Anterior cingulate cortex (tissue), 58 donors: ENCODE results near the gene EYA4.
"Not testable (repeated sequence)": the region's sequence is repeated elsewhere in the genome, so short reads cannot be mapped to it uniquely, and the experiment has no call there.

Source experiments
- DNase-seq, 58 donors: peaks; one replicate each; lab custom pipeline; 2025; lab: John Stamatoyannopoulos, UW

EYA4 gene

DNA sequence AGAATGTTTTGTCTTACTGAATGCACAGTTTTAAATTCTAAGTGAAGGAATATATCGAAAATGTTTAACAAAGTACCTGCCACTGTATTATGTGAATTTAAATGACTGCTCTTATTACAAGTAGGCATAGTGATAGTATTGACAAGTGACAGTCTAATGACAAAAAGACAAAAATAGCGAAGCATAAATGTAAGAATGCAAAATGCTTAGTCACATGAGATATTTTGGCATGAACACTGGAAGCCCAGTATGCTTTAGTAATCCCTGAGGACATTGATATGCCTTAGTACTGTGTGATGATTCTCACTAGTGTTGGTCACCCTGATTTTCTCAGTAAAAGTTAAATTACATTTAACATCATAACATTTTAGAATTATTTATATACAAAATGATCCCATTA lies 153.5 kb downstream of the EYA4 start:
- DNase-seq = no peak

DNA sequence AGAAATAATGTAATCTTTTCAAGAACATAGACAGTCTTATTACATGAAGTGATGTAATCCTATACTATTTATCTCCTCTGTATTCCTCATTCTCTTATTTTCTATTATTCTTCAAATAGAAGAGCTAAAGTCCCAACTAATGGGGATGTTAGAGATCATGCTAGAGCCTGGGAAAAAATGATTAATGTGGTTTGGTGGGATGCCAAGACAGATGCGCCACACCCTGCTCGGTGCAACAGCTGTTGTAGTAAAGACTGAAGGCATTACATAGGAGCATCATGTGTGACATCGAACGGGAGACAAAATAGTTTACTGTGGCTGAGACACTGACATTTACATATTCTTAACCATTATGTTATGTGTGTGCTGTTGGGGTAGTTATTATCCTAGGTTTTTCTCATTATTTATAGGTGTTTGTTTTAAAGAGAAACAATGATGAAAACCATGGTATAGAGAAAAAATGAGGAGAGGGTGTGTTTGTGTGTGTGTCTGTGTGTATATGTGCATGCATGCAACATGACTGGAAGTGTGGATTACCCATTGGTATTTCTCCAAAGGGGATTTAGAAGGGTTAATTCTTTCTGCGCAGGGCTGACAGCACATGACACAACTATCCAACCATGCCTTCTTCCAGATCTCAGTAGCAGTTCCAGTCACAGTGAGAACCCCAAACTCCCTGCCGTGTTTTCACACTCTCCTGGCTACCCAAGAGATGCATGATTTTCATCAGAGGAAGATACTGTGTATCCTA lies 155.3 kb downstream of the EYA4 start:
- no peak for DNase-seq

DNA sequence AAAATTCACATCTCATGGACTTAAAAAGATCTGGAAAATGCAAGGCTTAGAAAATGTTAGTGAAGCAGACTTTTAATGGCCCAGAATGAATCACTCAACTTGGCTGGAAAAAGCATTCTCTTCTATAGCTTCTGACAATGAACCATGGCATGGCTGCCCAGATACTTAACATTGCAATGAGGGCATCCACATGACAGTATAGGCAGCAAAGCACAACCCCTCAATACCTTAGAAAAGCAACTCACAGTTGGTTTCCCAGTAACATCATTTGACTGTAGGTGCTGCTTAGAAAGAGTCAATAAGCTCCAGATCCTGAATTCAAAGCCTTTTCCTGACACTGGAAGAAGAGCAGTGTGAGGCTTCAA lies 155.8 kb downstream of the EYA4 start:
- DNase-seq = no peak

DNA sequence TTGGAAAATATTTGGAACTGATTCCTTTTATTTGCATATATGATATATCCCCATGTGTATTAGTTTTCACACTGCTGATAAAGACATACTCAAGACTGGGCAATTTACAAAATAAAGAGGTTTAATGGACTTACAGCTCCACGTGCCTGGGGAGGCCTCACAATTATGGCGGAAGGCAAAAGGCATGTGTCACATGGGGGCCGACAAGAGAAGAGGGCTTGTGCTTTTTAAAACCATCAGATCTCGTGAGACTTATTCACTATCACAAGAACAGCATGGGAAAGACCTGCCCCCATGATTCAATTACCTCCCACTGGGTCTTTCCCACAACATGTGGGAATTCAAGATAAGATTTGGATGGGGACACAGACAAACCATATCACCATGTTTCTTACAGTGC lies 156.4 kb downstream of the EYA4 start:
- DNase-seq = not testable (repeated sequence)

DNA sequence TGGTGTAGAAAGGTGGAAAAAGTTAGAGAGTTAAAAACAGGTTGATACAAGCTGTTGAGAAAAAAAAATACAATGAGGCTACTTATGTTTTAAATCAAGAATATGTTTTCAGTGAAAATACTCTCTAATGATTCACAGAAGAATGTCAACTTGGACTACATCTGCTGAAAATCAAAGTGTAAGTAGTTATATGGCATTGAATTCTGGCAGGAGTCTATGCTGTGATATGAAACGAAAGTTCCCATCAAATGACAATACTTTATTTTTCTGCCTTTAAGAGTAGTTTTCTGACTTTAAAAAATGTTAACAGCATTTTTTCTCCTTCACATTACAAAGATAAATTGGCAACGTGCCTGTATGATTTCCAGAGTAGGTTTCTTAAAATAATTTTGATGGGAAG lies 158.3 kb downstream of the EYA4 start:
- DNase-seq = no peak

DNA sequence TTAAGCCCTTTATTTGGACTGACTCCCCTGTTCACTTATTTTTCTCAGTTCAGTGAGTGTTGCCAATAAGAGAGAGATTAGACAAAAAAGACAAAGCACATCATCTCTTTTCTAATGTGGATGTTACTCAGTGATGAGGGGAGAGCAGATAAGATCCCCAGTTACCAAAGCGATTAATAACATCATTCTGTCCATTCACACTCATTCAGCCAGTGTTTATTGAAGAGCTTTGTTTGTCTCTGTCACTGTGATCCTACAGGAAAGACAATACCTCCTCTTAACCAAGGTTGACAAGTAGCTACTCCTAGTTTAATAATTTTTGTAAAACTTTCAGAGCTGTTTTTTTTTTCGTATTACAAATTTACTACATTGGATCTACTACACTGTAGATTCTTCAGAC lies 163.0 kb downstream of the EYA4 start:
- no peak for DNase-seq

DNA sequence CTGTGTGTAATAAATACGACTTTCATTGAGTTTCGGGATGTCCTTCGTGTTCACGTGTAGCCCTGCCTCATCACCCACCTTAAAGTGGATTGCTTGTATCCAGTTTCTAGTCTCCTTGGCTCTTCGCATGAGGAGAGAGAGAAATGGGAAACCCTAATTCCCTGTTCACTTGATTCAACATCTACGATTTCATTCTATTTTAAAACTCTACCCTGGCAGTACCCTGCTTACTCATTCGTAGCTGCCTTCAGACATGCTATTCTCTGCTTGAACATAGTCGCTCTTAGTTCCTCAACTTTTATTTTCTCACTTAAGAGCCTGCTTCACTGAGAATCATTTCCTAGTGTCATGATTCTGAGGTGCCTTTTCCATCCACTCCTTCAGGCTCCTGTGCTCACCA lies 163.6 kb downstream of the EYA4 start:
- DNase-seq = no peak

DNA sequence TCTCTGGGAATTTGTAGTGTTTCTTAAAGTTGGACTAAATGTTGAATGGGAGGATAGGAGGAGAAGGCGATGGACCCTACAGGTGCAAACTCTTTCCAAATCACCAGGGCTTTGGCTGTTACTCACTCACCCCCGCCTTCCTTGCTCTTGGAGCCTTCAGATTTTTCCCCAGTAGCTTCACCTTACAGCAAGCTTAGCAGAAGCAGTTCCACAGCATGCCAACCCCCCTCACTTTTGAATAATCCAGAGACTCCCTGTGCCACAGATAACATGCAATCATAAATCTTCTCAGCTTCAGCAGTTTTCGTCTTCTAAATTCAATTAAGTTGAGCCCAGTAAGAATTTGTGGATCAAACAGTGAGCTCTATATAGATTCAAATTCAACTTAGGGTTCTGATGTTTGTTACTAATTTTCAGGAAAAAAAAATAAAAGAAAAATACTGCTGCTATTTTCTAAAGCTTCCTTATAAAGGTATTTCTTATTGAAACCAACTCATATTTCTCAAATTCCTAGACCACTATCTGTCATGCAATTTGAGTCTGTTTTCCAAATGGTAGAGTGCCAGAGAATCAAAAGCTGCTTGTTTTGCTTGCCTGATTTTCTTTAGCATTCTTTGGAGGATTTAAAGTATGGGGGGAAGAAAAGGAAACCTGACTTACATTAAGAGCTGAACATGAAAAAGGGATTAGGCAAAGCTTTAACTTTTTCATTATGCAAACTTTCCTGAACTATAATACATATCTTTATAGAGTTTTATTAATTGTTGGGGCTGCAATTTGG lies 166.4 kb downstream of the EYA4 start:
- no peak for DNase-seq

DNA sequence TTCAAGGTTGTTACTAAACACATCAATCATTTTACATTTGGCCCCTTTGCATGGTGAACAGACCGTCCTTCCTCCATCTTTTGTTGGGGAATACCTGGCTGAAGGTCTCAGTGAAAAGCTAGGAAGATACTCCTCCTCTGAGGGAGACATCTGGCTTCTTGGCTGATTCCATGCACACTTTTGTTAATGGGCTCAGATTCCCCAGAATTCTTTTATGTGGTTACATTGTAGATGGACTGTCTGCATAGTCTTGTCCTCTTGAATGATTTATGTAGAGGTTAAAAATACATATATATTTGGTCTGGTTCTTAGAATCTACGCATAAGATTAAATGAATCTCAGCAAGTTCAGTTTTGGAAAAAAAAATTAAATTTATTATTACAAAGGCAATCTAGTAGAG lies 167.0 kb downstream of the EYA4 start:
- no peak for DNase-seq

DNA sequence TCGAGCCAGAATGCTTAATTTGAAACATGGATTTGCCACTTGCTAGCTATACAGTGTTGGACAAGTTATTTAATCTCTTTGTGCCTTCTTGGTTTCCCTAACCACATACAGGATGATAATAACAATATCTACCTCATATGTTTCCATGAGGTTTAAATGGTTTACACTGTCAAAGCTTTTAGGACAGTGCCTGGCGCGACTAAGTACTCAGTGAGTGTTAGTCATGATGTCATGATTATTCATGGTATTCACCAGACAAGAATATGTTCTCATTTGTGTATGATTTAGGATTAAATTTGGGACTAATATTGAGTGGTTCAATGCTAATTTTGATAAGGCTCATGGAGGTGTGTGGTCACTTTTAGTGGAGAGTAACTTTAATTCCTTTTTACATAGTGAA lies 167.4 kb downstream of the EYA4 start:
- DNase-seq = no peak

DNA sequence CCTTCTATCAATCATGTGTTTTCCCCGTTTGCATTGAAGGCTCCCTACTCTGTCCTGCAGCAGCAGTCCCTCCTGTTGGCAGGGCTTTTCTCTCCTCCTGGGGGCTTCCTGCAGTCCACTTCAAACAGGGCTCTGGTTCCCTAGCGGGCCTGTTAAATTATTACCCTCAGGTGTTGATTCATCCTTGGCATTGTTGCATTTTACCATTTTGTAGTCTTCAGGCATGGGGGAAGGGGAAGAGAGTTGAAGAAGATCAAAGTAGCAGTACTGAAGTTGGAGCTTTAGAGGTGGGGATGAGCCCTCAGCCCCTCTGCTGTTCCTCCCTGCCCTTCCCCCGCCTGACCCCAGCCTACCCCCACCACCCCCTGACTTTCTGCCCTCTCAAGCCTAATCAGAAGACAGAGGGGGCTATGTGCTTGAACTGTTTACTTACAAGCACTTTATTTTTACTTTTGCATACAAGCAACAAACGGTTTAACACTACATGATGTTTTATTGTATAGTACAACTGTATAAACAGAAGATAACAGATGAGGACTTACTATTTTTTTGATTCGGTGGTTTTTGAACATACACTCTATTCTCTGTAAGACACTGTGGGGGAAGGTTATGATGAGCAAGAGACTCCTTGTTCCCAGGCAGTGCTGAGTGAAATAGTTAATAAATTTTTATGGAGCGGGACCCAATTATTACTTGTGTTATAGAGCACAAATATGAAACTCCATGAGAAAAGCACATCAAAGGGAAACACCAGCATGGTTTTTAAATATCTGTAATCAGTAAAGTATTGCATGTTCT lies 169.7 kb downstream of the EYA4 start:
- DNase-seq = no peak

DNA sequence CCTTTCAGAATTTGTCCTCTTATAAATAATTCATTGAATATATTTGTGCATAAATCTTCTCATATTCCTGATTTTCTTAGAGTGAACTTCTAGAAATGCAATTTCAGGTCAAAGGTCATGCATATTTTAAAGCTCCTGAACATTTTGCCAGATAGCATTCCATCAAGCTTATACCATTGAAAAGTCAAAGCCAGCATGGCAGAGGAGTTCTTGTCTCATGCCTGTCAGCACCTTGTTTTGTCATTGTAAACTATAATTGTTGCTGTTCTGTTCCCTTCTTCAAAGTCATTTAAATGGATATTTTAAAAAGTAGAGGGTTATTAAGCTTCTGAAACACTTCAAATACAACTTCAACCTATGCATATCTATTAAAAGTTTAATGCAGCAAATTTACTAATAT lies 170.6 kb downstream of the EYA4 start:
- no peak for DNase-seq

DNA sequence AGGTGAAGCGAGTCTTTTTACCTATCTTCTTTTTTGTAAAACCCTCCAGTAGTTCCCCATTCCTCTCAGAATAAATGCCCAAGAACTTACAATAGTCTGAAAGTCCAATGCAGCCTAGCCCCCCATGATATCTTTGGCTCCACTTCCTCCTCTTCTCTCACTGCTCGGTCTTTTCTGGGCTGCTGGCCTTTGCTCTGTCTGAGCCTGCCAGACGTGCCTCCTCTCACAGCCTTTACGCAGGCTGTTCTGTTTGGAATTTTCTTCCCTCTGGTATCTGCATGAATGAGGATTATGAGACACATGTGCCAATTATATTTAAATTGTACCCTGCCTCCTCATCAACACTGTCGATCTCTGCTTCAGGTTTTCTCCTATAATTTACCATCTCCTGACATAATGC lies 174.1 kb downstream of the EYA4 start:
- DNase-seq = no peak

DNA sequence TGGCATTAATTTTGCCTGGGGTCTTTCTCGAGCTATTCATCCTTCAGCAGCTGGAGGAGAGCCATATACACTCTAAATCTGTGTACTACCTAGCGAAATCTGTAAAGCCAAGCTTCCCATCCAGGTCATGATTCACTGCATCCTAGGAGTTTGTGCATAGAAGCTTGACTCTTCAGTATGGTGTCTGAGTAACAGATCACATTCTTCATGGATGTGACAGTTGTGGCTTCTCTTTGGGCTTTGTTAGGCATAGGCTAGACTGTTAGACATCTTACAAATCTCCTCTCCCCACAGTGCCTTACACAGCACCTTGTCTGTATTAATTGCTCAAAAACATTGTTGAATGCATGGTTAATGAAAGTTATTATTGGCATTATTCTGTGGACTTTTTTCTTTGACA lies 177.0 kb downstream of the EYA4 start:
- DNase-seq = no peak

DNA sequence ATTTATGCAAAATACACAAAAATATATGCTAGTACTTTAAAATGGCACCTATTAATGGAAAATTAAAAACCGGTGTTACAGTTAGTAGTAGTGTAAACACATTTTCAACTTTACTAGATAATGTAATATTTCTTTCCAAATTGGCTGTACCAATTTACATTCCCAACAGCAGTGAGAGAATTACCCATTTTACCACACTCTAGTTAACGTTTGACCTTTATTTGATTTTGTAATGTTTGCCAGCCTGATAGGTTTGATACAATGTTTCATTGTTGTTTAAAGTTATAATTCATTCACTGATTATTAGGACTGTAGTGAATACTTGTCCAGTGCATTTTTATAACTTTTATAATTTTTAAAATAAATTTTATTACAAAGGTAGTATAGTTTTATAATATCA lies 182.1 kb downstream of the EYA4 start:
- DNase-seq = no peak

DNA sequence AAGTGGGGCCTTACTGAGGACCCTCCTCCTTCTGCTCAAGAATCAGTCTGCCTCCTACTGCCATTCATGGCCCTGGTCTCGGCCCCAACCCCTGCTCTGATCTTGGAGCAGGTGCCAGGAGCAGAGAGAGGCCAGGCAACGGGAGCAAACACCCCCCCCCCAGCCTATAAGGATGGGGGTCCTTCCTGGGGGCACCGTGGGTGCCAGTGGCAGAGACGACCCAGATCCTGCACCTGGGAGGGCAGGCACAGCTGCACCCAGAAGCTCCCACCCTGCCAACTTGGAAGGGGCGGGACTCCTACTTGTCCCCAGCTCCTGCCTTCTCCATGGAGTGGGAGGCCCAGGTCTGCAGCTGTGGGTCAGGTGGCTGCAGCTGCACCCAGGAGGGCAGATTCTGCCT lies 183.2 kb downstream of the EYA4 start:
- DNase-seq = no peak

DNA sequence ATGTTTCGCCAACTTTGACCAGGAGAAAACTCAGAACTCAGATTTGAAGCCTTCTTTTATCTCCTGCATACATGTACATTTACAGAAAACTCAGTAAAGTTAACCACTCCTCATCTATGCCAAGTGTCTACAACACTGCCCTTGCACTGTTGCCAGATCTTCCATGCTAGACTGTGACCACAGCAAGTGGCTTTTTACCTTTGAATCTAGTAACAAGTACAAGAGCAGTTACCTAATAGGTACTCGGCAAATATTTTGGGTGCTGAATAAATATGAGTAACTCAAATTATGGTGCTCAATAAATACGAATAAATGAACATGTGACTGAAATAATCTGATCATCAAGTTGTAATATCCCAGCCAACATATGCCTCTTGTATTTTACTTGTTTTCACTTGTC lies 184.9 kb downstream of the EYA4 start:
- DNase-seq = no peak

DNA sequence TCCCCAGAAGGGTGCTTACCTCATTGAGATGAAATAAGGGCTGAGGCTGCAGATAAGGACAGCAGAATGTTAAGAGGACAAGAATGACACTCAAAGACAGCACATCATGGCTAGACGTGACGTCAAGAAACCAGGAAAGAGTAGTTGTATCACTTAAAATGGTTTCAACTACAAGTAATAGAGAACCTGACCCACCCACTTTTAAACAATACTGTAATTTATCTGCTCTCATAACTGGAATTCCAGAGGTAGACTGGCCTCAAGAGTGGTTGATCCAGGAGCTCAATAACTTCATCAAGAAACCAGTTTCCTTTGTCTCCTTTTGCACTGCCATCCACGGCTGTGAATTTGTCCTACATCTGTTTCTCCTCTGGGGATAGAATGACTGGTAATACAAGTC lies 187.1 kb downstream of the EYA4 start:
- DNase-seq = no peak

DNA sequence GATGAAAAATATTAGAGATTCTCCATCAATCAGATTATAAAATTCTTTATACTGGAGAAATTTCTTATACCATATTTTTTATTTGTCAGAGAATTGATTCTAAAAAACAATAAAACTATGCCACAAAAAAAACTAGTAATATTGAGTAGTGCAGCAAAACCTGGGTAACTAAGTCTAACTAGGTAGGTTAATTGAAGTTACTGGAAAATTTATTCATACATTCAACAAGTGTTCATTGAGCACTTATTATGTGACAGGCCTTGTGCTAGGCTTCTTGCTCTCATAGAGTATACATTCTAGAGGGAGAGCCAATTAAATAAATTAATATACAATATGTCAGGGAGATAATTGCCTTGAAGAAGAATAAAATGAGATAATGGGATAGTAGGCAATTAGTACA lies 189.4 kb downstream of the EYA4 start:
- no peak for DNase-seq

DNA sequence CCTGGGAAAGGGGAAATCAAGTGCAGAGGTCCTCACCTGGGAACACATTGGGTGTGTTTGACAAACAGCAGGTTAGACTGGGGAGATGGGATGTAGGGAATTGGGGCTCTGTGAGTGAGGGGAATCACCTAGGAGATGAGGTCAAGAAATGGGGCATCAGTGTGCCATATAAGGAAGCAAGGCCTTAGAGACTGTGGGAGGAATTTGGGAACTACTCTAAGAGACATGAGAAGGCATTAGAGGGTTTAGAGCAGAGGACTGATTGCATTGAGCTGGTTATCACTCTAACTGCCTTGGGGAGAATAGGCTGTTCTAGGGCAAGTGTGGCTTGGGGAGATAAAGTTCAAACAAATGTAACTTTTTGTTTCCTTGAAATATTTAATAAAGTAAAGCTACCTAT lies 189.9 kb downstream of the EYA4 start:
- DNase-seq = no peak
